ENCODE data around the gene RNF114.

Gene RNF114

GRCh38 chr20:49904440-49905214, 31.6 kb upstream of the RNF114 start:
- DNase-seq (ENCODE audit: low read depth): no peak

- DNase-seq (ENCODE audit: low read depth): no peak
Measured at GRCh38 chr20:49905415-49906091, 30.6 kb upstream of the RNF114 start.

GRCh38 chr20:49906101-49906604, 30.0 kb upstream of the RNF114 start:
- DNase-seq (ENCODE audit: low read depth): no peak

- DNase-seq (ENCODE audit: low read depth): no peak
Measured at GRCh38 chr20:49906615-49907154, 29.5 kb upstream of the RNF114 start.

- no peak for DNase-seq (ENCODE audit: low read depth)
Measured at GRCh38 chr20:49907405-49908257, 28.6 kb upstream of the RNF114 start.

- no peak for DNase-seq (ENCODE audit: low read depth)
Measured at GRCh38 chr20:49908258-49908565, 28.0 kb upstream of the RNF114 start.

- DNase-seq (ENCODE audit: low read depth): no peak
Measured at GRCh38 chr20:49909499-49910339, 26.5 kb upstream of the RNF114 start.

GRCh38 chr20:49910340-49910706, 25.9 kb upstream of the RNF114 start:
- DNase-seq (ENCODE audit: low read depth): no peak

- DNase-seq (ENCODE audit: low read depth): no peak
Measured at GRCh38 chr20:49913399-49914047, 22.7 kb upstream of the RNF114 start.

- peak; percentile 45 for DNase-seq (ENCODE audit: low read depth)
Measured at GRCh38 chr20:49914310-49915117, 21.7 kb upstream of the RNF114 start.

GRCh38 chr20:49915118-49915379, 21.1 kb upstream of the RNF114 start:
- no peak for DNase-seq (ENCODE audit: low read depth)

- peak; percentile 93 for DNase-seq (ENCODE audit: low read depth)
Measured at GRCh38 chr20:49915380-49916145, 20.6 kb upstream of the RNF114 start, which contains the start of gene SPATA2. Gene SPATA2, minus strand, starts transcription at chr20:49915529. Its CDS starts 7,039 bp downstream, at chr20:49908490.

GRCh38 chr20:49916146-49917002, 19.8 kb upstream of the RNF114 start:
- no peak for DNase-seq (ENCODE audit: low read depth)

- no peak for DNase-seq (ENCODE audit: low read depth)
Measured at GRCh38 chr20:49918446-49918845, 17.8 kb upstream of the RNF114 start.

GRCh38 chr20:49919009-49919408, 17.2 kb upstream of the RNF114 start:
- no peak for DNase-seq (ENCODE audit: low read depth)

- no peak for DNase-seq (ENCODE audit: low read depth)
Measured at GRCh38 chr20:49919461-49919860, 16.7 kb upstream of the RNF114 start.

GRCh38 chr20:49924247-49924646, 11.9 kb upstream of the RNF114 start:
- DNase-seq (ENCODE audit: low read depth): no peak

GRCh38 chr20:49925901-49926454, 10.2 kb upstream of the RNF114 start:
- no peak for DNase-seq (ENCODE audit: low read depth)
